GM19043 (cell line): Measurements from ENCODE around the gene ZNF367.

Experiments
- ATAC-seq: cut with Tn5 transposase; IDR thresholded peaks from one replicate; pipeline ENCODE4 v1.9.1; 2021; ENCODE audit warnings: low read depth; ENCODE audit not compliant: unreplicated experiment

The ZNF367 gene

DNA sequence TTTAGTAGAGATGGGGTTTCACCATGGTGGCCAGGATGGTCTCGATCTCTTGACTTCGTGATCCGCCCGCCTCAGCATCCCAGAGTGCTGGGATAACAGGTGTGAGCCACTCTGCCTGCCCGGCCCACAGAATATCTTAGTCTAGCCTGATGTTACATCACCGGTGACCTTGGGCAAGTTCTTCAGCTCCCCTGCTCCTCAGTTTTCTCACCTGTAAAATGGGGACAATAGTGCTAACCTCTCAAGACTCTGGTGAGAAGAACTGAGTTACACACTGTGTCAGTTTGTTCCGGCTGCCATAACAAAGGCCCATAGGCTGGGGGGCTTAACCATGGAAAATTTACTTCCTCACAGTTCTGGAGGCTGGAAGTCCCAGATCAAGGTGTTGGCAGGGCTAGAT is 19.3 kb upstream of the ZNF367 start:
- ATAC-seq, result no peak

DNA sequence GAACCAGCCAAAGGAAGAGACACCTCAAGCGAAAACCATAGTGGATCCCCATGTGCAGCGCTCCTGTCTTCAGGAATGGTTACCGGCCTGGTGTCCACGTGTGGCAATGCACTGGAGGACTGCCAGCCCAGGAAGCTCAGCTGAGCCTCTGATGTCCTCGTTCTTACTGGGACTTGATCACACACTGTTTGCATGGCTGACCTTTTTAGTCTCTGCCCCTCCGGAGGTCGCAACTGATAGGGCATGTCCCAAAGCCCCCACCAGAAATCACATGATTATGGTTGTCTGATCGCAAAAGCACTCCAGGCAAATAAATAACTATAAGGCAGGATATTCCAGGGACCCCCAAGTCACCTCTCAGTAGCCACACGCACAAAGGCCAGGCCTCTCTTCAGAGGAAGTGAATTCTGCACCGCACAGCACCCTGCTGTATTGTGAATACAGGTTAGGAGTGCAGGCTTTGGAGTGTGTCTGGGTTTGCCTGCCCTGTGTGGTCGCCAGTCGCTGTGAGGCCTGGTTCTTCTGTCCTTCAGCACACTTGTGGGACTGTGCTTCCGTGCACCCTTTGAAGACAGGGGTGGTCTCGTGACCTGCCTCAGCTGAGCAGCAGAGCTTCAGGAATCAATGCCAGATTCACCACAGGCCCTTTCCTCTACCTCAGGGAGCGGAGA is 18.4 kb upstream of the ZNF367 start:
- no peak for ATAC-seq

GRCh38 chr9:96436063-96436455 is 17.9 kb upstream of the ZNF367 start:
- no peak for ATAC-seq

GRCh38 chr9:96435345-96435744 is 17.2 kb upstream of the ZNF367 start:
- no peak for ATAC-seq

- ATAC-seq, result no peak
Measured at GRCh38 chr9:96430377-96430776, 12.2 kb upstream of the ZNF367 start.

DNA sequence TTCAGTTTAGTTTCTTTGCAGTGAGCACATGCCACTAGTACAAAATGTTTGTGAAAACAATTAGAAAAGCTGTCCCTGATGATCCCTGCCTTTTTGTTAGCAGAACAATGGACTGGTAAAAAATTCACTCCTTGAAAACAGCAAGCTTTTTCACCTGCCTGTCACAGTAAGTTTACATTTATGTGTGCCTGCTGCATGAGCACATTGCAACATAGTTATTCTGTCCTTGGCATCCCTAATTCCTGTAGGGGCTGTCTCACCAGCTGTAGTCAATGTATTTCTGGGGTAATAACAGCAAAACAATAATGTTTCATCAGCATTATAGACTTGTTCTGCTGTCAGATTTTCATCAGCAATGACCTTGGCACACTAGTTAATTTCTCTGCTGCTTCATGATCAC is 11.6 kb upstream of the ZNF367 start:
- no peak for ATAC-seq

- ATAC-seq, result no peak
Measured at GRCh38 chr9:96425500-96426169, 7.5 kb upstream of the ZNF367 start.

- ATAC-seq, result no peak
Measured at GRCh38 chr9:96423985-96424336, 5.8 kb upstream of the ZNF367 start.

- no peak for ATAC-seq
Measured at GRCh38 chr9:96423322-96423984, 5.3 kb upstream of the ZNF367 start.

DNA sequence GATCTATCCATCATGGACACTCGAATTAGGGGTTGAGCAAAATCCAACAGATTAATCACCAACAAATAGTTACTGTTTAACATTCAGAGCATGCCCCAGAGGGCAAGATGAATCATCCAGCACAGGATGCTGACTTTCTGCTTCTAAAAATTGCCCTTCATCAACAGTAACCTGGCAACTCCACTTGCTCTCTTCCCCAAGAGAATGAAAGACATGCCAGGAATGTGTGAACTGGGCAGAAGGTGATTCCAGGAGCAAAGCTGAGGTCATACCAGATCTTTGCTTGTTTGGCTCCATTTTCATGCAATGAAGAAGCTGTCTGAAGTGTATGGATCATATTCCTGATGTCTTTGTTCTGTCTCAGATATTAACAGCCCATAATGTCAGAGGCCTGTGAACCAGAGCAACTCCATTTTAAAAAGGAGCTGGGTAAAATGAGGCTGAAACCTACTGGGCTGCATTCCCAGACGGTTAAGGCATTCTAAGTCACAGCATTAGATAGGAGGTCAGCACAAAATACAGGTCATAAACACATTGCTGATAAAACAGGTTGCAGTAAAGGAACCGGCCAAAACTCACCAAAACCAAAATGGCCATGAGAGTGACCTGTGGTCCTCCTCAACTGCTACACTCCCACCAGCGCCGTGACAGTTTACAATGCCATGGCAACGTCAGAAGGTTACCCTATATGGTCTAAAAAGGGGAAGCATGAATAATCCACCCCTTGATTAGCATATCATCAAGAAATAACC is 2.5 kb upstream of the ZNF367 start:
- no peak for ATAC-seq

DNA sequence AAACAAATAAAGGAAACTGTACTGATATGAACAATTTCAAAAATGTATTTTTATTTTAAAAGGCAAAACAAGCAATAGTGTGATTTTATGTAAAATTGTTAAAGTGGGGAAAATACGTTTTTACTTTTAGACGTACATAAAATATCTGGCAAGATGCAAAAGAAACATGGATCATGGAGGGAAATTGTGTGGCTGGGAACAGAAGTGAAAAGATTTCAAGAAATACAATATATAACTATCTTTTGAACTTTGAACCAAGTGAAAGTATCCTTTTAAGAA is 1.5 kb upstream of the ZNF367 start:
- ATAC-seq, result no peak

DNA sequence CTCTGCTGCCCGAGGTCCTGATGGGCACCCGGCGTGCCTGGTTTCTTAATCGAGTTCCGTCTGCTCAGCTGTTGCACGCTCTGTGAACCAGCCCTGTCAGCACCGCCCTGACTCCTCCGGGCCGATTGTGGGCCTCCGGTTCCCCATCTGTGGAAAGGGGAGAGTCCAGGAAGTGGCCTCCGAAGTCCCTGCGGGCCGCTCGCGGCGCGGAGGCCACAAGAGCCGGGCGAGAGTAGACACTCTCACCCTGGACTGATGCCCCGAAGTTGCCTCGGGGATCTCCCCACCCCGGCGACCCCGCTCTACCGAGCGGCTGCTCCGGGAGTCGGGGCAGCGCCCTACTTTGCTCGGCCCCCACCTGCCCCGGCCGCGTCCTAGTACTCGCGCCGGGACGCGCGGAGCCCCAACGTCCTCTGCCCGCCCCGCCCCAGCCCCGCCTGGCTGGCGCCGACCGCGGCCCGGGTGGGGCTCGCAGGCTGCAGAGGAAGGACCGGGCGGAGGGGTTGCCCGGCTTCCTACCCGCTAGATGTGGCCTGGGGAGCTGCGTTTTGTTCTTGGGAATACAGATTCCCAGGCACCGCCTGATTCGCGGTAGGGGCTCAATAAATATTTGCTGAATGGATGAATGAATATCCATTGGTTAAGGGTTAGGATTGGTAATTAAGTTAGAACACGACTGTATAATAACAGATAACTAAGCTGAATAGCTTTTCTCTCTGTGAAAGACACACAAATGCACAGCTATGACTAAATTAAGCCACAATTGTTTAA is 935 bp upstream of the ZNF367 start:
- peak; percentile 27 for ATAC-seq

DNA sequence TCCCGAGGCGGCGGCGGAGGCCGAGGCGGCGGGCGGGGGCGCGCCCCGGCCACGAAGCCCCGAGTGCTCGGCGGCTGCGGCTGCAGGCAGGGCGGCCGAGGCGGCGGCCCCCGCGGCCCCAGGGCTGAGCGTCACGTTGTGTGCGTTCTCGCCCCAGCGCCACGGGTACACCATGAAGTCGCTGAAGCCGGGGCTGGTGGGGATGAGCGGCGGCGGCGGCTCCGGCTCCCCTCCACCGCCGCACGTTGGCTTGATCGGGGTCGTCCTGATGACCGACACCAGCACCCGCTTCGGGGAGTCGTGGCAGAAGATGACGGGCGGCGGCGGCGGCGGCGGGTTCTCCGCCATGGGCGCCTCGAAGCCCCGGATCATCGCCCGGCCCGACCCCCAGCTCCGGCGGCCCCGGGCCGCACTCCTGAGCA is 498 bp downstream of the ZNF367 start:
- ATAC-seq, result no peak

- no peak for ATAC-seq
Measured at GRCh38 chr9:96417051-96417586, 1.1 kb downstream of the ZNF367 start.

DNA sequence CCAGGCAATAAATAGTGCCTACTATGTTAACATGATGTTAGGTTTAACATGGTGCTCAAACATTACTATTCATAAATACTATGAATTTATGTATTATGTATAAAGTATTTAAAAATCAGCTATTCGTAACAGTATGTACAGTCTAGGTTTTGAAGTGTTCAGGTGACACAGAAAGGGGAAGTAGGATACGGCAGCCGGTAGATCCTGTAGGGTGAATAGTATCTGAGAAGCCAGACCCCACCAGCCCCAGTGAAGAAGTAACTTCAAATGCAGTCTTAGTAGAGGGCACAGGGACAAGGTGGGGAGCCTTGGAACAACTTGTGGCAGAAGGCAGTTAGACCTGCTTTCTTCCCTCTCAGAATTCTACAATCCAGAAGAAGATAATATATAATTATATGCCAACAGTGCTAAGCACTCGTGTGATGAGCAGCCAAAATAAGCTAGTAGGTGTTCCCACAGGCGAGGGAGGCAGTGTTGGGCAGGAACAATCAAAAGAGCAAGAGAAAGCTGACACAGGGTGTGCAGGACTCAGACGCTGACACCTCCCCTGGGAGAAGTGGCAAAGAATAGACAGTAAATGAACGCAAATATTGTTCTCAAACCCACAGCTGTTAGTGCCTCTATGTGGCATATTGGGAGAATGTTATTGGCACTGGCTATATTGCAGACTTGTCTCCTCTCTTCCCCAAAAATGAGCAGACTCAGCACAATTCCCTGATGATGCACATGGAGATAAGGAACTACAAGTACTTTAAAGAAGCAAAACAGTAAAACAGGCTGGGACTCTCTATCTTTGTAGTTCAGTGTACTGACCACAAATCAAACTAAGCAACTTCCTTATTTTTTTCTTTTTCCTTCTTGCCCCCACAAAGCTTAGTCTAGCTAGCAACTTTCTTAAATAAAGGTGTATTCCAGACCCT is 4.6 kb downstream of the ZNF367 start:
- peak; percentile 38 for ATAC-seq

DNA sequence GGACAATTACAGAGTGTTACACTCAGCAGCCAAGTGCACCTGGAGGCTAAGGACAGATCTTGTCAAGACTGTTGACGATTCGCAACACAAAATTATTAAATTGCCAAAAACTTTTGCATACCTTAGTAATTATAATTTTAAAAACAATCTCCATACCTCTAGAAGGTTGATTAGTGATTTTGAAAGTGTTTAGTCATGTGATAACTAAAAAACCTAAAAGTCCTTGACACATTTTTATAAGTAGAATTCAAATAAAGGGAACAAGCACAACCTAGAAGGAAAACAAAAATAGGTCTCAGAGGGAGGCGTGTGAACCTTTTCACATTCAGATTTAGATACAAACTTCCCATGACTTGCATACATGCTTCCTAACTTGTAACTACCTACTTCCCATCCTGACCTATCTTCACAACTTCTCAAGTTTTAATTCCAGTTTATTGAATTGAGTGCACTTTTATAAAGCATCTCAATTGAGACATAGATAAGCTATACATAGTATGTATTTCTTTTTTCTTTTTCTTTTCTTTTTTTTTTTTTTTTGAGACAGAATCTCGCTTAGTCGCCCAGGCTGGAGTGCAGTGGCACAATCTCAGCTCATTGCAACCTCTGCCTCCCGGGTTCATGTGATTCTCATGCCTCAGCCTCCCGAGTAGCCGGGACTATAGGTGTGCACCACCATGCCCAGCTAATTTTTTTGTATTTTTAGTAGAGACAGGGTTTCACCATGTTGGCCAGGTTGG is 5.8 kb downstream of the ZNF367 start:
- ATAC-seq, result no peak

DNA sequence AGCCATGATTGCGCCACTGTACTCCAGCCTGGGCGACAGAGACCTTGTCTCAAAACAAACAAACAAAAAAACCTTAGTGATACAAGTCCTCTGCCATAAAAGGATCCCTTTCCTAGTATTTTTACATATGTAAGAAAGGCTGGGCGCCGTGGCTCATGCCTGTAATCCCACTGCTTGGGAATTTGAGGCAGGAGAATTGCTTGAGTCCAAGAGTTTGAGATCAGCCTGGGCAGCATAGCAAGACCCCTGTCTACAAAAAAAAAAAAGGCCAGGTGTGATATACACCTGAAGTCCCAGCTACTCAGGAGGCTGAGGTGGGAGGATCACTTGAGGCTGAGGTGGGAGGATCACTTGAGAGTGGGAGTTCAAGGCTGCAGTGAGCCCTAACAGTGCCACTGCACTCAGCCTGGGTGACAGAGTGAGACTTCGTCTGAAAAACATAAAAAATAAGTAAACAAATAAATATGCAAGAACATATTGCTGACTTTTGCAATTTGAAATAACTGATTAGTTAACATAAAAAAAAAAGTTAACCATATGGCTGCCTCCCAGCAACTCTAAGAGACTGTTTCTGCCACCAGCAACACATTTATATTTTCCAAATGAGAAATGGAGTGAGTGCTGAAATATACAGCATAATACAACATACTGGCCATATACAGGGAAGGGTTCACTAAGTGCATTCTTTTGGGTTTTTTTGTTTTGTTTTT is 6.9 kb downstream of the ZNF367 start:
- no peak for ATAC-seq
